K562 (cell line): ENCODE data around the gene PCBD2.

Experiments
- CTCF ChIP-seq, 3 experiments: IDR thresholded peaks in 2 of 3; conservative IDR thresholded peaks in 1 of 3; 2 replicates each; pipeline ENCODE4 v1.5.1; 2011 to 2012; ENCODE audit warnings: low read length in 3 of 3, mild to moderate bottlenecking in 3 of 3, control low read depth in 2 of 3, improper control_type of control experiment in 1 of 3, inconsistent platforms in 1 of 3, low read depth in 1 of 3, mixed read lengths in 1 of 3, moderate library complexity in 1 of 3; ENCODE audit not compliant: insufficient read depth in 2 of 3
- KAT2B ChIP-seq: IDR thresholded peaks from one replicate; pipeline ENCODE4 v1.6.1; 2012; ENCODE audit warnings: low read depth, mild to moderate bottlenecking, control low read depth, inconsistent platforms, low read length, moderate library complexity
- NR3C1 ChIP-seq: sonication (generic); formaldehyde crosslinking; IDR thresholded peaks from 2 replicates; pipeline ENCODE4 v1.8.1; 2022; ENCODE audit warnings: missing genetic modification reagents
- REST ChIP-seq, 2 experiments: fragments of 450-650 bp; formaldehyde crosslinking in 1 of 2; IDR thresholded peaks; 2 replicates each; pipeline versions ENCODE4 v1.4.0 to v1.6.1; 2014 to 2020; ENCODE audit warnings: mild to moderate bottlenecking in 2 of 2, borderline replicate concordance in 1 of 2, low read depth in 1 of 2

- TF ChIP-seq CTCF (IDR thresholded peaks at IDR 0.05 in 2 of 3, conservative IDR thresholded peaks at IDR 0.05 in 1 of 3; ENCODE audit: insufficient read depth in 2 of 3, low read depth in 1 of 3, low read length in 3 of 3) (no peak), REST (IDR thresholded peaks at IDR 0.05; ENCODE audit: borderline replicate concordance) (no peak), REST (CRISPR knock-in tag; IDR thresholded peaks at IDR 0.05; ENCODE audit: low read depth) (no peak), NR3C1 (CRISPR knock-in tag) (no peak), KAT2B (no peak)
Measured at GRCh38 chr5:134945041-134945440, 40.1 kb downstream of the PCBD2 start.
